ENCODE measurements around the gene PPP1R10. TPM values are rescaled to one million over a fixed set of nuclear protein-coding genes. Genes with fewer than 3 reads are reported as not detected.

Gene PPP1R10
- total and polyA plus RNA-seq, 2 of the 13 experiments (the other 11 are each of a cell fraction or from before 2014, with no cell fraction given) = 26.3 to 38.4 TPM

- TF ChIP-seq MED1 (CRISPR knock-in tag; IDR thresholded peaks at IDR 0.05) (peak; percentile 90), TEF (CRISPR knock-in tag; IDR thresholded peaks at IDR 0.05) (peak; percentile 35; the same call in 1 of the 2 replicates), HNRNPLL (IDR thresholded peaks at IDR 0.05; ENCODE audit: low read depth, low read length, poor library complexity, severe bottlenecking) (peak; percentile 72), SPEN (CRISPR knock-in tag; IDR thresholded peaks at IDR 0.05; ENCODE audit: low read depth) (peak; percentile 98), DR1 (CRISPR knock-in tag; IDR thresholded peaks at IDR 0.05) (peak; percentile 90), YEATS4 (CRISPR knock-in tag; IDR thresholded peaks at IDR 0.05; ENCODE audit: borderline replicate concordance) (peak; percentile 99), ZNF33B (CRISPR knock-in tag; IDR thresholded peaks at IDR 0.05) (peak; percentile 99), HDAC6 (IDR thresholded peaks at IDR 0.05; ENCODE audit: low read depth, low read length) (no peak), JARID2 (CRISPR knock-in tag; IDR thresholded peaks at IDR 0.05; ENCODE audit: insufficient replicate concordance) (no peak), ARNT (IDR thresholded peaks at IDR 0.05) (no peak), RAD51 (IDR thresholded peaks at IDR 0.05; ENCODE audit: borderline replicate concordance) (no peak), ZNF841 (CRISPR knock-in tag; IDR thresholded peaks at IDR 0.05; ENCODE audit: borderline replicate concordance) (no peak), FUBP1 (CRISPR knock-in tag; IDR thresholded peaks at IDR 0.05; ENCODE audit: borderline replicate concordance) (peak; percentile 96; the same call in 1 of the 2 replicates), ZNF138 (CRISPR knock-in tag; IDR thresholded peaks at IDR 0.05; ENCODE audit: low read depth) (peak; percentile 67), ZNF382 (CRISPR knock-in tag; IDR thresholded peaks at IDR 0.05; ENCODE audit: borderline replicate concordance) (no peak), ZNF362 (CRISPR knock-in tag; IDR thresholded peaks at IDR 0.05; ENCODE audit: borderline replicate concordance) (peak; percentile 60; the same call in 1 of the 2 replicates), FOXP4 (CRISPR knock-in tag; IDR thresholded peaks at IDR 0.05) (peak; percentile 71; the same call in 1 of the 2 replicates), ZNF207 (IDR thresholded peaks at IDR 0.05; ENCODE audit: borderline replicate concordance) (no peak), ZNF674 (CRISPR knock-in tag; IDR thresholded peaks at IDR 0.05; ENCODE audit: low read depth) (peak; percentile 99; the same call in 1 of the 2 replicates), POLR2AphosphoS5 (IDR thresholded peaks at IDR 0.05; ENCODE audit: low read depth, low read length) (peak; percentile 82), GATAD2A (CRISPR knock-in tag; IDR thresholded peaks at IDR 0.05) (peak; percentile 81), ZSCAN21 (CRISPR knock-in tag; IDR thresholded peaks at IDR 0.05; ENCODE audit: borderline replicate concordance) (no peak; the same call in 1 of the 2 replicates), SNAPC2 (CRISPR knock-in tag; IDR thresholded peaks at IDR 0.05) (0 out of 2 replicates have a peak, but pooled peaks have one; percentile 75), HIVEP1 (CRISPR knock-in tag; IDR thresholded peaks at IDR 0.05) (peak; percentile 95), SALL1 (CRISPR knock-in tag; IDR thresholded peaks at IDR 0.05) (peak; percentile 95)
Measured at GRCh38 chr6:30647242-30648116, 30.4 kb upstream of the PPP1R10 start (continued).
